ENCODE measurements around the gene RNF114. TPM values are rescaled to one million over a fixed set of nuclear protein-coding genes. Genes with fewer than 3 reads are reported as not detected.

The RNF114 gene
- total RNA-seq, 1 donor from 2014 or later: 74.7 TPM

DNA sequence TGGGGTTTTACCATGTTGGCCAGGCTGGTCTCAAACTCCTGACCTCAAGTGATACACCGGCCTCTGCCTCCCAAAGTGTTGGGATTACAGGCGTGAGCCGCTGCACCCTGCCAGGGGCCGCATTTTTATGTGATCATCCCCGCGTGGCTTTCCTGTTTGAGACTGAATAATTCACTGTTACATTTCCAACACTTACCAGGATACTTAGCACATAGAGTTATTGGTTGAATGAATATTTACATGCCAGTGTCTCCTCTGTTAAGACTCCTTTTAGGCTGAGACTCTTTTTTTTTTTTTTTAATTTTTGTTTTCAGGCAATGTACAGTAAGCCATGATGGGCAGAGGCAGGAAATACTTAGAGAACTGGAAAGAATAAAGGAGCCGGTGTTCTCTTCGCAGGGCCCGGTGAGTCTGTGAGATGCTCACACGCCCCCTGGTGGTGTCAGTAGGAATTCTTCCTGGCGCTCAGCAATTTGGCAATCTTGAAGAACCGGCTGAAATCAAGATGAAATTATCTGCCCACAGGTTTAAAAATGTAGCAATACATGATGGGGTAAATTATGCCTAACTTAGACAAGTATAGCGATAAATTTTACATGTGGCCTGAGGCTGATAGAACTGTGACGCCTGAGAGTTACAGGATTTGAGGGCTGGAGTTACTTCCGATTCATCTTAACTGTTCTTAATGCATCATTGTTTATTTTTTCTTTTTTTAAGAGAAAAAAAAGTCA, 7.6 kb upstream of the RNF114 start:
- Histone ChIP-seq H3K27me3 (no peaks in the 10 kb centered on the region), H3K36me3 (no peaks in the 10 kb centered on the region), H3K27ac (no peak overlapping the region), H3K4me1 (peaks cover 4% of the 10 kb centered on the region), H3K4me3 (no peak overlapping the region), H3K9me3 (no peaks in the 10 kb centered on the region)
- intact Hi-C loops (cut with DNase I): no loop called here
- peak; percentile 99 for ATAC-seq
- DNase-seq: peak; percentile 83
- TF ChIP-seq, protein P1, sequence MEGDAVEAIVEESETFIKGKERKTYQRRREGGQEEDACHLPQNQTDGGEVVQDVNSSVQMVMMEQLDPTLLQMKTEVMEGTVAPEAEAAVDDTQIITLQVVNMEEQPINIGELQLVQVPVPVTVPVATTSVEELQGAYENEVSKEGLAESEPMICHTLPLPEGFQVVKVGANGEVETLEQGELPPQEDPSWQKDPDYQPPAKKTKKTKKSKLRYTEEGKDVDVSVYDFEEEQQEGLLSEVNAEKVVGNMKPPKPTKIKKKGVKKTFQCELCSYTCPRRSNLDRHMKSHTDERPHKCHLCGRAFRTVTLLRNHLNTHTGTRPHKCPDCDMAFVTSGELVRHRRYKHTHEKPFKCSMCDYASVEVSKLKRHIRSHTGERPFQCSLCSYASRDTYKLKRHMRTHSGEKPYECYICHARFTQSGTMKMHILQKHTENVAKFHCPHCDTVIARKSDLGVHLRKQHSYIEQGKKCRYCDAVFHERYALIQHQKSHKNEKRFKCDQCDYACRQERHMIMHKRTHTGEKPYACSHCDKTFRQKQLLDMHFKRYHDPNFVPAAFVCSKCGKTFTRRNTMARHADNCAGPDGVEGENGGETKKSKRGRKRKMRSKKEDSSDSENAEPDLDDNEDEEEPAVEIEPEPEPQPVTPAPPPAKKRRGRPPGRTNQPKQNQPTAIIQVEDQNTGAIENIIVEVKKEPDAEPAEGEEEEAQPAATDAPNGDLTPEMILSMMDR (IDR thresholded peaks at IDR 0.05): peak; percentile 95

- TF ChIP-seq, protein P1 (IDR thresholded peaks at IDR 0.05): no peak
- Histone ChIP-seq H3K27ac (no peak overlapping the region), H3K4me1 (peaks cover 4% of the 10 kb centered on the region), H3K9me3 (no peaks in the 10 kb centered on the region), H3K4me3 (no peak overlapping the region), H3K36me3 (no peaks in the 10 kb centered on the region), H3K27me3 (no peaks in the 10 kb centered on the region)
- ATAC-seq (no peak), DNase-seq (peak; percentile 44)
- intact Hi-C loops (cut with DNase I): no loop called here
Observed at GRCh38 chr20:49929142-49929494, 7.1 kb upstream of the RNF114 start.

- H3K27me3 ChIP-seq: no peaks in the 10 kb centered on the region
- TF ChIP-seq, protein P1 (IDR thresholded peaks at IDR 0.05): no peak
- no peak for ATAC-seq
- intact Hi-C loops (cut with DNase I): no loop called here
- no peak overlapping the region for H3K27ac ChIP-seq
- no peak for DNase-seq
- peaks cover 28% of the 10 kb centered on the region for H3K4me1 ChIP-seq
- H3K9me3 ChIP-seq: no peaks in the 10 kb centered on the region
- H3K4me3 ChIP-seq: peak overlapping the region; percentile 97
- H3K36me3 ChIP-seq: peaks cover 16% of the 10 kb centered on the region
Observed at GRCh38 chr20:49935746-49936152, 448 bp upstream of the RNF114 start.

DNA sequence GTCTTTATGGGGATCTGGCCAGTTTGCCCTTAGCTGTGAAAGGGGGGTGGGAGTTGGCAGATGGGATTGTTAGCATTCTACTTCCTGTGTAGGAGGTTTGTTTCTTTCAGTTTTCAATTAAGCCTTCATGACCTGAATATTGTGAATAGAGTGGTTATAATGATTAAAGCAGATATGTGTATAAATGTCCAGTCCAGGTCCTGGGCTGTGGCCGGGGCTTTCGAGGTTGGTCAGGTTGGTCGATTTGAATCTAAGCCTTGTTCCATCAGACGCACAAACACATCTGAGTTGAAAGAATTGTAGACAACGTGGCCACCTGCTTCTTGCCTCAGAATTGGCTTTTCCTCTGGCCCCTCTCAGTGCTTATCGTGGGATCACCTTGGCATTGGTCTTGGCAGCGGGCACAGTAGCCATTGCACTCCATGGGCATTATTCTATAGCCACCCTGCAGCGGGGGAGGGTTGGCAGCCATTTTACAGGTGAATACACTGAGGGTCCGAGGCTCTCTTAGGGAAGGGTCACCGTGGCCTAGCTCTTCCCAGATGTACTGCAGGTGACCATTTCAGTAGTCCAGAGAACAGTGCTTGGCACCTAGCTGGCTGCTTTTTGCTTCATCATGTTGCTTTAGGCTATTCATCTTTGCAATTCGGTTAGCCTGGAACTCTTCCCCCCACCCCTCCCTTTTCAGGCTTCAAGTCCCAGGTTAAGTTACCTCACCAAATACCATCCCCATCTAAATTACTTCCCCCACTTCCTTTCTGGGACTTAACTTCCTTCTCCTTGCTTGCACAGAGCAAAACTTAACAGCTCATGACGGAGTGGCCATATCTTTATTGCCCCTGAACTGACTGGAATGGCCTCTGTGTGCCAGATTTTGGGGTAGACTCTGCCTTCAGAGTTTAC, 1.1 kb downstream of the RNF114 start:
- H3K4me1 ChIP-seq: peaks cover 31% of the 10 kb centered on the region
- intact Hi-C loops (cut with DNase I): no loop called here

More for the DNA sequence above, 1.1 kb downstream of the RNF114 start:
- Histone ChIP-seq H3K27me3 (no peaks in the 10 kb centered on the region), H3K27ac (peak overlapping the region; percentile 94), H3K36me3 (peaks cover 31% of the 10 kb centered on the region), H3K4me3 (peak overlapping the region; percentile 97), H3K9me3 (no peaks in the 10 kb centered on the region)
- peak; percentile 60 for DNase-seq
- ATAC-seq: peak; percentile 30
- TF ChIP-seq, protein P1 (IDR thresholded peaks at IDR 0.05): no peak
